Measurements from ENCODE around the gene LRRC19.

DNA sequence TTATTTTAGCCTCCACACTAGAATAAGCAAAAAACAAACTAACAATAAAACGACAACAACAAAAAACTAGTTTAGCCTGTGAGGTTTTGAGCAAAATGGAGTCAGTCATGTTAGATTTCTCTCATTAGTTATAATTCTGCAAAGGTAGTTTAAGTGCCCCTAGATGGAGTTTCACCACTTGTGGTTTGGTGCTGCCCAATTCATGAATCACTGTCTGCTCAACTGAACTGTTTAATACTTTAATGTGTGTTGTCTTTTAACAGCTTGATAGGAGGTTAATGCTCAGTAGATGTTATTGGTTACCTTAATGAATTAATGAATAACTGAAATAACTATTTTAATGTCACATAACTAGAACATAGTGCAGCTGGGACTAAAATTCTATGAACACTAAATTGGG lies 55.0 kb downstream of the LRRC19 start:
- TF ChIP-seq, protein P1, sequence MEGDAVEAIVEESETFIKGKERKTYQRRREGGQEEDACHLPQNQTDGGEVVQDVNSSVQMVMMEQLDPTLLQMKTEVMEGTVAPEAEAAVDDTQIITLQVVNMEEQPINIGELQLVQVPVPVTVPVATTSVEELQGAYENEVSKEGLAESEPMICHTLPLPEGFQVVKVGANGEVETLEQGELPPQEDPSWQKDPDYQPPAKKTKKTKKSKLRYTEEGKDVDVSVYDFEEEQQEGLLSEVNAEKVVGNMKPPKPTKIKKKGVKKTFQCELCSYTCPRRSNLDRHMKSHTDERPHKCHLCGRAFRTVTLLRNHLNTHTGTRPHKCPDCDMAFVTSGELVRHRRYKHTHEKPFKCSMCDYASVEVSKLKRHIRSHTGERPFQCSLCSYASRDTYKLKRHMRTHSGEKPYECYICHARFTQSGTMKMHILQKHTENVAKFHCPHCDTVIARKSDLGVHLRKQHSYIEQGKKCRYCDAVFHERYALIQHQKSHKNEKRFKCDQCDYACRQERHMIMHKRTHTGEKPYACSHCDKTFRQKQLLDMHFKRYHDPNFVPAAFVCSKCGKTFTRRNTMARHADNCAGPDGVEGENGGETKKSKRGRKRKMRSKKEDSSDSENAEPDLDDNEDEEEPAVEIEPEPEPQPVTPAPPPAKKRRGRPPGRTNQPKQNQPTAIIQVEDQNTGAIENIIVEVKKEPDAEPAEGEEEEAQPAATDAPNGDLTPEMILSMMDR (IDR thresholded peaks at IDR 0.05), result no peak
- TF ChIP-seq POLR2AphosphoS5 (IDR thresholded peaks at IDR 0.05) (no peak), POLR2A (IDR thresholded peaks at IDR 0.05) (no peak), EP300 (IDR thresholded peaks at IDR 0.05) (no peak)
